CD14-positive monocyte (primary cell): ENCODE measurements around the gene AMY1A. TPM values are rescaled to one million over a fixed set of nuclear protein-coding genes. Genes with fewer than 3 reads are reported as not detected.

ENCODE experiments used
- polyA plus RNA-seq, 3 donors: library from polyadenylated mRNA; depleted of rRNA in 1 of 3; unstranded in 2 of 3; stranded (reverse) in 1 of 3; fragments of 300-500 nt in 2 of 3; fragments of >200 nt in 1 of 3; fragmentation: Illumina TruSeq in 2 of 3; gene quantifications; 1 replicate in 2 of 3; 2 replicates in 1 of 3; pipeline ENCODE4 v1.2.3, GENCODE V29; 2012 to 2021
- small RNA-seq: library from RNA; depleted of rRNA; stranded (forward); fragments of <200 nt; gene quantifications from one replicate; pipeline ENCODE3, GENCODE V24; 2012; ENCODE audit warnings: low read depth; ENCODE audit not compliant: insufficient read length

Gene AMY1A
- polyA plus RNA-seq, 3 donors: not detected

Small RNA genes within 50 kb of the gene (small RNA-seq; reads per million reads assigned to genes)
- gene AC105272.1: not detected

Other genes with a start within 250 kb of the AMY1A start
- 10 to 100 TPM in 1 of 3 donors, 1 to 10 TPM in 2; 8.0 to 29.6 (median 9.1) TPM for gene RNPC3, start 130.1 kb upstream of the AMY1A start, polyA plus RNA-seq
- gene AMY2B, start 84.2 kb upstream of the AMY1A start, polyA plus RNA-seq: 10 to 100 TPM in 1 of 3 donors, 1 to 10 TPM in 2; 1.9 to 31.1 (median 2.0) TPM
- gene AMY2A, start 38.3 kb upstream of the AMY1A start, polyA plus RNA-seq: not detected
- gene AMY1B, start 40.5 kb downstream of the AMY1A start, polyA plus RNA-seq: not detected
- not detected for gene AMY1C, start 94.1 kb downstream of the AMY1A start, polyA plus RNA-seq